IMR-90 (cell line): ENCODE data around the gene NFKBIZ. TPM values are rescaled to one million over a fixed set of nuclear protein-coding genes. Genes with fewer than 3 reads are reported as not detected.

Experiments
- ATAC-seq: fragments of 200-7000 bp; cut with Tn5 transposase; 2 replicates; pipeline ENCODE4 v1.9.1; 2020; ENCODE audit warnings: low read depth, mild to moderate bottlenecking, moderate library complexity
- BruUV-seq: library from RNA; stranded (reverse); fragments of 400-500 nt; replicated peaks from 2 replicates; lab custom pipeline; 2021; lab: Mats Ljungman, UMichigan
- CTCF ChIA-PET: fragments of 300-600 bp; formaldehyde crosslinking; extraction: SDS; loops from one replicate; lab custom pipeline; 2021; ENCODE audit warnings: antibody characterized with exemption; lab: Yijun Ruan, JAX
- POLR2A ChIA-PET: fragments of 300-600 bp; sonication (Branson Sonifier 250); formaldehyde crosslinking; loops from one replicate; lab custom pipeline; 2022; ENCODE audit warnings: antibody characterized with exemption; ENCODE audit not compliant: unreplicated experiment; lab: Charles Lee
- DNase-seq: peaks from one replicate; pipeline ENCODE4 v3.0.0; 2013
- H2AFZ ChIP-seq: replicated peaks from 2 replicates; pipeline ENCODE3; 2013; ENCODE audit warnings: low read length, mild to moderate bottlenecking; ENCODE audit not compliant: poor library complexity
- H2AK5ac ChIP-seq: 2 replicates; pipeline ENCODE4 v1.6.1; 2013; ENCODE audit warnings: low read depth, low read length, inconsistent platforms
- H2AK9ac ChIP-seq: replicated peaks from 2 replicates; pipeline ENCODE3; 2013; ENCODE audit warnings: mild to moderate bottlenecking, low read depth, low read length, moderate library complexity; ENCODE audit not compliant: poor library complexity
- H2BK120ac ChIP-seq: 2 replicates; pipeline ENCODE4 v1.6.1; 2013; ENCODE audit warnings: low read depth, low read length, inconsistent platforms
- H2BK15ac ChIP-seq: 3 replicates; pipeline ENCODE4 v1.6.1; 2013; ENCODE audit warnings: low read depth, low read length, inconsistent platforms
- H2BK20ac ChIP-seq: 2 replicates; pipeline ENCODE4 v1.6.1; 2013; ENCODE audit warnings: low read depth, mild to moderate bottlenecking, inconsistent platforms, low read length, moderate library complexity
- H2BK5ac ChIP-seq: 2 replicates; pipeline ENCODE4 v1.6.1; 2013; ENCODE audit warnings: mild to moderate bottlenecking, low read depth, low read length, inconsistent platforms; ENCODE audit not compliant: poor library complexity, severe bottlenecking
- H3K14ac ChIP-seq: replicated peaks from 2 replicates; pipeline ENCODE4 v1.6.1; 2013; ENCODE audit warnings: low read depth, low read length, inconsistent platforms
- H3K18ac ChIP-seq: 2 replicates; pipeline ENCODE4 v1.6.1; 2013; ENCODE audit warnings: low read depth, low read length, control low read depth
- H3K23ac ChIP-seq: 2 replicates; pipeline ENCODE4 v1.6.1; 2013; ENCODE audit warnings: low read depth, low read length, inconsistent platforms
- H3K27ac ChIP-seq: 2 replicates; pipeline ENCODE4 v1.5.1; 2013; ENCODE audit warnings: mild to moderate bottlenecking, control low read depth, low read length; ENCODE audit not compliant: insufficient read depth
- H3K27me3 ChIP-seq: 2 replicates; pipeline ENCODE4 v1.6.1; 2013; ENCODE audit warnings: low read length; ENCODE audit not compliant: control insufficient read depth, insufficient read depth
- H3K36me3 ChIP-seq: 2 replicates; pipeline ENCODE4 v1.6.1; 2013; ENCODE audit warnings: low read length, mixed read lengths; ENCODE audit not compliant: control insufficient read depth, insufficient read depth
- H3K4ac ChIP-seq: 2 replicates; pipeline ENCODE4 v1.6.1; 2013; ENCODE audit warnings: low read depth, low read length, inconsistent platforms
- H3K4me1 ChIP-seq: 2 replicates; pipeline ENCODE4 v1.6.1; 2013; ENCODE audit warnings: low read length, mixed read lengths; ENCODE audit not compliant: control insufficient read depth, insufficient read depth
- H3K4me2 ChIP-seq: 2 replicates; pipeline ENCODE4 v1.6.1; 2013; ENCODE audit warnings: low read depth, mild to moderate bottlenecking, control low read depth, low read length, moderate library complexity
- H3K4me3 ChIP-seq: 2 replicates; pipeline ENCODE4 v1.5.1; 2013; ENCODE audit warnings: low read depth, mild to moderate bottlenecking, control low read depth, low read length, moderate library complexity; ENCODE audit not compliant: insufficient read depth
- H3K56ac ChIP-seq: 2 replicates; pipeline ENCODE4 v1.6.1; 2013; ENCODE audit warnings: low read length, inconsistent platforms; ENCODE audit not compliant: insufficient read depth; ENCODE audit errors: extremely low read depth
- H3K79me1 ChIP-seq, 2 experiments: 2 replicates each; pipeline ENCODE4 v1.6.1; 2013; ENCODE audit warnings: low read length in 2 of 2, inconsistent platforms in 1 of 2, low read depth in 1 of 2
- H3K9ac ChIP-seq: 2 replicates; pipeline ENCODE4 v1.6.1; 2013; ENCODE audit warnings: low read depth, low read length, control low read depth
- H3K9me1 ChIP-seq: 2 replicates; pipeline ENCODE4 v1.6.1; 2013; ENCODE audit warnings: low read length, inconsistent platforms; ENCODE audit not compliant: insufficient read depth
- H3K9me3 ChIP-seq: 2 replicates; pipeline ENCODE4 v1.6.1; 2013; ENCODE audit warnings: low read length; ENCODE audit not compliant: control insufficient read depth, insufficient read depth
- H4K20me1 ChIP-seq: 2 replicates; pipeline ENCODE4 v1.6.1; 2013; ENCODE audit warnings: low read length, inconsistent platforms; ENCODE audit not compliant: insufficient read depth
- H4K5ac ChIP-seq: 2 replicates; pipeline ENCODE4 v1.6.1; 2013; ENCODE audit warnings: mild to moderate bottlenecking, low read depth, low read length, control low read depth
- H4K8ac ChIP-seq, 2 experiments: 2 replicates each; pipeline ENCODE4 v1.6.1; 2013; ENCODE audit warnings: low read depth in 2 of 2, low read length in 2 of 2, control low read depth in 1 of 2, inconsistent platforms in 1 of 2
- H4K91ac ChIP-seq: 2 replicates; pipeline ENCODE4 v1.6.1; 2013; ENCODE audit warnings: low read depth, low read length, inconsistent platforms; ENCODE audit not compliant: insufficient read depth
- CEBPB ChIP-seq: IDR thresholded peaks from 2 replicates; pipeline ENCODE4 v1.6.1; 2012; ENCODE audit warnings: low read depth, low read length, improper control_type of control experiment
- ELK1 ChIP-seq: fragments of 150-350 bp; IDR thresholded peaks from 2 replicates; pipeline ENCODE4 v1.6.1; 2016; ENCODE audit warnings: low read depth, mild to moderate bottlenecking, low read length, moderate library complexity, borderline replicate concordance
- WGBS, 2 experiments: methylation state at CpG; one replicate each; pipeline versions ENCODE4 v1.1.5 to v1.1.7; 2013; ENCODE audit warnings: missing lambda C conversion rate in 2 of 2; ENCODE audit not compliant: insufficient read length in 1 of 2; ENCODE audit errors: extremely low coverage in 2 of 2; 5-methylcytosine and 5-hydroxymethylcytosine counted together
- dilution Hi-C: fragments of 300-500 bp; cut with HindIII; formaldehyde crosslinking; loops from one replicate; pipeline ENCODE4 v1.14.3; 2018; ENCODE audit warnings: low sequenced_read_pairs; ENCODE audit not compliant: unreplicated experiment
- in situ Hi-C: fragments of 300-500 bp; cut with MboI; formaldehyde crosslinking; loops from 3 replicates; pipeline ENCODE4 v1.14.3; 2019; ENCODE audit warnings: low sequenced_read_pairs, inconsistent platforms, mixed read lengths
- intact Hi-C: fragments of 100-400 bp; cut with micrococcal nuclease; formaldehyde crosslinking; loops from 2 replicates; pipeline ENCODE4 v1.10.0; 2022
- polyA plus RNA-seq, 3 experiments: library from polyadenylated mRNA; depleted of rRNA; stranded (reverse); fragments of >200 nt; gene quantifications; 2 replicates each; pipeline ENCODE4 v1.2.3, GENCODE V29; 2012; ENCODE audit warnings: low replicate concordance in 1 of 3
- total RNA-seq: library from RNA; depleted of rRNA; stranded (reverse); fragments of >200 nt; gene quantifications from 2 replicates; pipeline ENCODE4 v1.2.3, GENCODE V29; 2012

Gene NFKBIZ
- total and polyA plus RNA-seq, 2 of the 4 experiments (the other 2 are of a cell fraction) = 35.0 to 40.9 TPM

DNA sequence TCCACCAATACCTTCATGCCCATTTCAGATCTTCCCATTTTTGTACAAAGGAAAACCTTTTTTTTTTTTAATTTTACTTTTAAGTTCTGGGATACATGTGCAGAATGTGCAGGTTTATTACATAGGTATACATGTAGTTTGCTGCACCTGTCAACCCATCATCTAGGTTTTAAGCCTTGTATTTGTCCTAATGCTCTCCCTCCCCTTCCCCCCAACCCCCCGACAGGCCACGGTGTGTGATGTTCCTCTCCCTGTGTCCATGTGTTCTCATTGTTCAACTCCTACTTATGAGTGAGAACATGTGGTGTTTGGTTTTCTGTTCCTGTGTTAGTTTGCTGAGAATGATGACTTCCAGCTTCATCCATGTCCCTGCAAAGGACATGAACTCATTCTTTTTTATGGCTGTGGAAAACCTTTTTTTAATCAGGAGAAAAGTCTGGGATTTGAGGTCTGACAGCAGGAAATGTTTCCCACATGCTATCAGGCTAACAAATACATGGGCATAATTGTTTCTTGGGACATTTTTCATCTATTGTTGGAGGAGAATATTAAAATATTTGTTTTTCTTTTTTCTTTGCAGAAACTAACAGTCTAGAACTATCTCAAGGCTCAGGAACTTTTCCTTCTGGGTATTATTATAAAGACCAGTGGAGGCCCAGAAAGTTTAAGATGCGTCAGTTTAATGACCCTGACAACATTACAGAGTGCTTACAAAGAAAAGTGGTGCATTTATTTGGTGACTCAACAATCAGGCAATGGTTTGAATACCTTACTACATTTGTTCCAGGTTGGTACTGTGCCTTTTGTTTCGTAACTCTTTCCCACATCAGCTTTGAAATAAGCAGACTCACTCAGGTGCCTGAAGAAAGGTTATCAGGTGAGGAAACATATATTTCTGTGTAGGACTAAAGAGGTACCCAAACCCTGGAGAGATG, 32.8 kb upstream of the NFKBIZ start:
- H3K9me1 ChIP-seq = peaks cover 3% of the 10 kb centered on the region; the same call in 1 of the 2 replicates
- H3K79me1 ChIP-seq = peaks cover 4 to 12% of the 10 kb centered on the region in 2 experiments; a peak in 3 of 4 replicates
- H3K36me3 ChIP-seq = peaks cover 7% of the 10 kb centered on the region
- no peaks in the 10 kb centered on the region for H3K9me3 ChIP-seq
- in situ Hi-C loops = no loop called here
- no peak for DNase-seq
- intact Hi-C loops = no loop called here
- no peak for ATAC-seq
- H2AK9ac ChIP-seq = no peak overlapping the region
- dilution Hi-C loops = no loop called here
- no peaks in the 10 kb centered on the region; the same call in 1 of the 2 replicates for H3K4me1 ChIP-seq
- H3K56ac ChIP-seq = no peak overlapping the region
- H2BK15ac ChIP-seq = no peak overlapping the region
- H3K4me2 ChIP-seq = no peak overlapping the region
- H3K14ac ChIP-seq = no peak overlapping the region
- no peak overlapping the region for H2BK120ac ChIP-seq
- no peak overlapping the region for H2BK5ac ChIP-seq
- H3K4me3 ChIP-seq = no peak overlapping the region
- no peak overlapping the region for H2AFZ ChIP-seq
- H4K20me1 ChIP-seq = no peaks in the 10 kb centered on the region
- H4K5ac ChIP-seq = no peak overlapping the region
- CTCF ChIA-PET = no interaction called here
- POLR2A ChIA-PET = no interaction called here
- H2AK5ac ChIP-seq = no peak overlapping the region
- no peak overlapping the region for H3K4ac ChIP-seq
- no peak overlapping the region for H3K18ac ChIP-seq
- H2BK20ac ChIP-seq = no peak overlapping the region
- no peak overlapping the region for H3K23ac ChIP-seq
- no TSS peak for BruUV-seq
- no peak overlapping the region for H3K27ac ChIP-seq
- H4K91ac ChIP-seq = no peak overlapping the region
- no CpG with 5 or more reads among the region's 4 CpGs for WGBS, 2 experiments
- TF ChIP-seq ELK1 (no peak), CEBPB (peak; percentile 7; the same call in 1 of the 2 replicates)
- H3K9ac ChIP-seq = no peak overlapping the region
- H4K8ac ChIP-seq = no peak overlapping the region
- H3K27me3 ChIP-seq = no peaks in the 10 kb centered on the region
